A549 (cell line): ENCODE measurements around the gene SIM2. TPM values are rescaled to one million over a fixed set of nuclear protein-coding genes. Genes with fewer than 3 reads are reported as not detected.

Experiments
- ATAC-seq, 2 experiments: fragments of 200-7000 bp in 1 of 2; fragments of >200 bp in 1 of 2; cut with Nextera tagmentation in 1 of 2; cut with Tn5 transposase in 1 of 2; 3 replicates each; pipeline versions ENCODE4 v1.8.0 to v1.9.1; 2018 to 2020; ENCODE audit warnings: mild to moderate bottlenecking in 1 of 2, moderate library complexity in 1 of 2
- CTCF ChIA-PET: fragments of 300-600 bp; sonication (Branson Sonifier 250); formaldehyde crosslinking; extraction: SDS; loops from one replicate; lab custom pipeline; 2021; ENCODE audit warnings: antibody characterized with exemption, inconsistent platforms; lab: Yijun Ruan, JAX
- POLR2A ChIA-PET: fragments of 350-600 bp; formaldehyde crosslinking; extraction: SDS; loops from one replicate; lab custom pipeline; 2021; ENCODE audit warnings: antibody characterized with exemption, inconsistent platforms; lab: Yijun Ruan, JAX
- DNase-seq, 2 experiments: peaks; one replicate each; pipeline versions ENCODE4 v3.0.0 to v3.0.0-alpha.2; 2011 to 2016; ENCODE audit warnings: low read depth in 1 of 2, low spot score in 1 of 2
- FAIRE-seq: peaks from 2 replicates; lab custom pipeline; 2011; peaks lifted over from hg19 to GRCh38; lab: Jason Lieb, UNC
- H3K27ac ChIP-seq, 2 experiments: fragments of >200 bp; sonication (Bioruptor Twin); formaldehyde crosslinking; 3 replicates each; pipeline ENCODE4 v1.5.1; 2016 to 2017
- H3K4me1 ChIP-seq: fragments of >200 bp; sonication (Bioruptor Twin); formaldehyde crosslinking; 3 replicates; pipeline ENCODE4 v1.6.1; 2016
- H3K4me2 ChIP-seq: fragments of >200 bp; sonication (Bioruptor Twin); formaldehyde crosslinking; 3 replicates; pipeline ENCODE4 v1.6.1; 2016
- H3K4me3 ChIP-seq: fragments of >200 bp; sonication (Bioruptor Twin); formaldehyde crosslinking; 3 replicates; pipeline ENCODE4 v1.5.1; 2016
- H3K9me3 ChIP-seq: fragments of >200 bp; sonication (Bioruptor Twin); formaldehyde crosslinking; 3 replicates; pipeline ENCODE4 v1.6.1; 2016
- CBX2 ChIP-seq: fragments of 200-600 bp; sonication (generic); IDR thresholded peaks from 2 replicates; pipeline ENCODE4 v1.6.1; 2016; ENCODE audit warnings: low read depth, mild to moderate bottlenecking, borderline replicate concordance
- CEBPB ChIP-seq, 2 experiments: fragments of >200 bp in 1 of 2; sonication (Bioruptor Twin) in 1 of 2; formaldehyde crosslinking in 1 of 2; IDR thresholded peaks; 2 replicates each; pipeline ENCODE4 v1.6.1; 2012 to 2016
- CHD4 ChIP-seq: fragments of 200-600 bp; sonication (generic); IDR thresholded peaks from 2 replicates; pipeline ENCODE4 v1.6.1; 2016; ENCODE audit warnings: antibody characterized with exemption, mild to moderate bottlenecking, borderline replicate concordance
- EP300 ChIP-seq, 2 experiments: fragments of >200 bp; sonication (Bioruptor Twin); formaldehyde crosslinking; IDR thresholded peaks; 2 replicates in 1 of 2; 3 replicates in 1 of 2; pipeline ENCODE4 v1.6.1; 2016 to 2017
- ESRRA ChIP-seq: fragments of 150-350 bp; IDR thresholded peaks from 2 replicates; pipeline ENCODE4 v1.6.1; 2014; ENCODE audit warnings: mild to moderate bottlenecking, low read length, borderline replicate concordance
- HOXB5 ChIP-seq: fragments of 250-450 bp; sonication (Bioruptor Pico); IDR thresholded peaks from 2 replicates; pipeline ENCODE4 v1.5.0; 2020; ENCODE audit warnings: mild to moderate bottlenecking, moderate library complexity
- MAFK ChIP-seq: fragments of 450-650 bp; IDR thresholded peaks from 2 replicates; pipeline ENCODE4 v1.6.1; 2014; ENCODE audit not compliant: partially characterized antibody
- MAZ ChIP-seq: fragments of 150-350 bp; IDR thresholded peaks from 2 replicates; pipeline ENCODE4 v1.6.1; 2014; ENCODE audit warnings: antibody characterized with exemption, low read depth, low read length, borderline replicate concordance
- NPAS2 ChIP-seq: fragments of 250-450 bp; sonication (Bioruptor Pico); IDR thresholded peaks from 2 replicates; pipeline ENCODE4 v1.8.0; 2022; ENCODE audit warnings: mild to moderate bottlenecking, moderate library complexity, borderline replicate concordance
- RAD21 ChIP-seq, 2 experiments: fragments of >200 bp in 1 of 2; sonication (Bioruptor Twin) in 1 of 2; formaldehyde crosslinking in 1 of 2; IDR thresholded peaks in 1 of 2; conservative IDR thresholded peaks in 1 of 2; 2 replicates in 1 of 2; 3 replicates in 1 of 2; pipeline ENCODE4 v1.6.1; 2012 to 2018; ENCODE audit warnings: inconsistent platforms in 1 of 2
- SMC3 ChIP-seq: fragments of >200 bp; sonication (Bioruptor Twin); formaldehyde crosslinking; IDR thresholded peaks from 3 replicates; pipeline ENCODE4 v1.6.1; 2018; ENCODE audit warnings: inconsistent platforms
- ZC3H11A ChIP-seq: fragments of 450-650 bp; IDR thresholded peaks from 2 replicates; pipeline ENCODE4 v1.6.1; 2014; ENCODE audit warnings: antibody characterized with exemption, mild to moderate bottlenecking
- WGBS: methylation state at CpG from one replicate; pipeline ENCODE4 v1.1.6; 2017; ENCODE audit errors: missing lambda C conversion rate; 5-methylcytosine and 5-hydroxymethylcytosine counted together
- polyA plus RNA-seq, 4 experiments: library from polyadenylated mRNA; depleted of rRNA in 3 of 4; stranded (reverse); fragments of >200 nt; fragmentation: RNase III in 1 of 4; extraction: RNeasy Plus Mini Kit Qiagen cat#74134 plus additional on column Dnase treatment in 1 of 4; gene quantifications; 2 replicates in 3 of 4; 3 replicates in 1 of 4; pipeline ENCODE4 v1.2.3, GENCODE V29; 2011 to 2017
- TF ChIP-seq, protein P1 (sequence below): fragments of 250-450 bp; sonication (Bioruptor Pico); IDR thresholded peaks from 2 replicates; pipeline ENCODE4 v1.5.0; 2021; ENCODE audit warnings: mild to moderate bottlenecking, moderate library complexity, borderline replicate concordance
- TF ChIP-seq, protein P2 (sequence below): fragments of >200 bp; sonication (Bioruptor Twin); formaldehyde crosslinking; IDR thresholded peaks from 3 replicates; pipeline ENCODE4 v1.6.1; 2016
- TF ChIP-seq, protein P3 (sequence below): IDR thresholded peaks from 2 replicates; pipeline ENCODE4 v1.6.1; 2012
- TF ChIP-seq, protein P4 (sequence below): fragments of 200-600 bp; sonication (generic); IDR thresholded peaks from 2 replicates; pipeline ENCODE4 v1.6.1; 2016; ENCODE audit warnings: antibody characterized with exemption, mild to moderate bottlenecking, moderate library complexity
- TF ChIP-seq, protein P5 (sequence below): fragments of >200 bp; sonication (Bioruptor Twin); formaldehyde crosslinking; IDR thresholded peaks from 3 replicates; pipeline ENCODE4 v1.5.1; 2016

SIM2 gene
- polyA plus RNA-seq, 2 of the 4 experiments (the other 2 are of a cell fraction) = 12.6 to 13.4 TPM

DNA sequence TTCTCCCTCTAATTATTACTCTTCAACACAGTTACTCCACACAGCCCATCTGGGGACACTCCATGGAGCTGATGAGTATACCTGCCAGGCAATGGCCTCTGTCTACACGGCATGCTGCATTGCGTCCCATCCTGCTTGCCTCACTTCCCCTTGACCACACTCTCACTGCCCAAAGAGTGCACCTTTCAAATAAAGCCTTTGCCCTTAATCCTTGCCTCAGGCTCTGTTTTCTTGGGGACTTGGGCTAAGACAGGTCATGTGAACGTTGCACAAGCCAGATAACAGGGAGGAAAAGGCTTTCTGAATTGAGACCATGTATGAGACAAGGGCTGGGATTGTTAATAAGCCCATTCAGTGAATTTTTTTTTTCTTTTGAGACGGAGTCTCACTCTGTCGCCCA, 40.0 kb upstream of the SIM2 start:
- 81% methylated on average over 5 of the region's 5 CpGs for WGBS
- ChIA-PET CTCF (interaction anchor here (0.8 kb wide), 1 partner anchor 13 kb away, joined by 3 read pairs; no protein-coding TSS in a partner anchor), POLR2A (interaction anchor here (0.6 kb wide), 1 partner anchor 11 kb away, joined by 3 read pairs; no protein-coding TSS in a partner anchor)
- Histone ChIP-seq H3K4me1 (peaks cover 12% of the 10 kb centered on the region; the same call in 1 of the 3 replicates), H3K9me3 (no peaks in the 10 kb centered on the region), H3K4me3 (no peak overlapping the region), H3K4me2 (no peak overlapping the region), H3K27ac (no peak overlapping the region)
- no peak for ATAC-seq
- DNase-seq = no peak
- no peak for FAIRE-seq
- no peak for TF ChIP-seq ZC3H11A
- TF ChIP-seq, protein P1, sequence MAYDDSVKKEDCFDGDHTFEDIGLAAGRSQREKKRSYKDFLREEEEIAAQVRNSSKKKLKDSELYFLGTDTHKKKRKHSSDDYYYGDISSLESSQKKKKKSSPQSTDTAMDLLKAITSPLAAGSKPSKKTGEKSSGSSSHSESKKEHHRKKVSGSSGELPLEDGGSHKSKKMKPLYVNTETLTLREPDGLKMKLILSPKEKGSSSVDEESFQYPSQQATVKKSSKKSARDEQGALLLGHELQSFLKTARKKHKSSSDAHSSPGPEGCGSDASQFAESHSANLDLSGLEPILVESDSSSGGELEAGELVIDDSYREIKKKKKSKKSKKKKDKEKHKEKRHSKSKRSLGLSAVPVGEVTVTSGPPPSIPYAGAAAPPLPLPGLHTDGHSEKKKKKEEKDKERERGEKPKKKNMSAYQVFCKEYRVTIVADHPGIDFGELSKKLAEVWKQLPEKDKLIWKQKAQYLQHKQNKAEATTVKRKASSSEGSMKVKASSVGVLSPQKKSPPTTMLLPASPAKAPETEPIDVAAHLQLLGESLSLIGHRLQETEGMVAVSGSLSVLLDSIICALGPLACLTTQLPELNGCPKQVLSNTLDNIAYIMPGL = no peak
- no peak for TF ChIP-seq CEBPB (IDR thresholded peaks at IDR 0.05)
- no peak for TF ChIP-seq CHD4
- TF ChIP-seq CBX2 = no peak
- no peak for TF ChIP-seq NPAS2
- TF ChIP-seq, protein P2, sequence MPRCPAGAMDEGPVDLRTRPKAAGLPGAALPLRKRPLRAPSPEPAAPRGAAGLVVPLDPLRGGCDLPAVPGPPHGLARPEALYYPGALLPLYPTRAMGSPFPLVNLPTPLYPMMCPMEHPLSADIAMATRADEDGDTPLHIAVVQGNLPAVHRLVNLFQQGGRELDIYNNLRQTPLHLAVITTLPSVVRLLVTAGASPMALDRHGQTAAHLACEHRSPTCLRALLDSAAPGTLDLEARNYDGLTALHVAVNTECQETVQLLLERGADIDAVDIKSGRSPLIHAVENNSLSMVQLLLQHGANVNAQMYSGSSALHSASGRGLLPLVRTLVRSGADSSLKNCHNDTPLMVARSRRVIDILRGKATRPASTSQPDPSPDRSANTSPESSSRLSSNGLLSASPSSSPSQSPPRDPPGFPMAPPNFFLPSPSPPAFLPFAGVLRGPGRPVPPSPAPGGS = no peak
- TF ChIP-seq, protein P3, sequence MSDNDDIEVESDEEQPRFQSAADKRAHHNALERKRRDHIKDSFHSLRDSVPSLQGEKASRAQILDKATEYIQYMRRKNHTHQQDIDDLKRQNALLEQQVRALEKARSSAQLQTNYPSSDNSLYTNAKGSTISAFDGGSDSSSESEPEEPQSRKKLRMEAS = no peak
- no peak for TF ChIP-seq SMC3
- TF ChIP-seq HOXB5 (CRISPR knock-in tag) = no peak
- TF ChIP-seq EP300 (IDR thresholded peaks at IDR 0.05) = no peak
- TF ChIP-seq ESRRA = no peak
- TF ChIP-seq, protein P4, sequence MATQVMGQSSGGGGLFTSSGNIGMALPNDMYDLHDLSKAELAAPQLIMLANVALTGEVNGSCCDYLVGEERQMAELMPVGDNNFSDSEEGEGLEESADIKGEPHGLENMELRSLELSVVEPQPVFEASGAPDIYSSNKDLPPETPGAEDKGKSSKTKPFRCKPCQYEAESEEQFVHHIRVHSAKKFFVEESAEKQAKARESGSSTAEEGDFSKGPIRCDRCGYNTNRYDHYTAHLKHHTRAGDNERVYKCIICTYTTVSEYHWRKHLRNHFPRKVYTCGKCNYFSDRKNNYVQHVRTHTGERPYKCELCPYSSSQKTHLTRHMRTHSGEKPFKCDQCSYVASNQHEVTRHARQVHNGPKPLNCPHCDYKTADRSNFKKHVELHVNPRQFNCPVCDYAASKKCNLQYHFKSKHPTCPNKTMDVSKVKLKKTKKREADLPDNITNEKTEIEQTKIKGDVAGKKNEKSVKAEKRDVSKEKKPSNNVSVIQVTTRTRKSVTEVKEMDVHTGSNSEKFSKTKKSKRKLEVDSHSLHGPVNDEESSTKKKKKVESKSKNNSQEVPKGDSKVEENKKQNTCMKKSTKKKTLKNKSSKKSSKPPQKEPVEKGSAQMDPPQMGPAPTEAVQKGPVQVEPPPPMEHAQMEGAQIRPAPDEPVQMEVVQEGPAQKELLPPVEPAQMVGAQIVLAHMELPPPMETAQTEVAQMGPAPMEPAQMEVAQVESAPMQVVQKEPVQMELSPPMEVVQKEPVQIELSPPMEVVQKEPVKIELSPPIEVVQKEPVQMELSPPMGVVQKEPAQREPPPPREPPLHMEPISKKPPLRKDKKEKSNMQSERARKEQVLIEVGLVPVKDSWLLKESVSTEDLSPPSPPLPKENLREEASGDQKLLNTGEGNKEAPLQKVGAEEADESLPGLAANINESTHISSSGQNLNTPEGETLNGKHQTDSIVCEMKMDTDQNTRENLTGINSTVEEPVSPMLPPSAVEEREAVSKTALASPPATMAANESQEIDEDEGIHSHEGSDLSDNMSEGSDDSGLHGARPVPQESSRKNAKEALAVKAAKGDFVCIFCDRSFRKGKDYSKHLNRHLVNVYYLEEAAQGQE = no peak
- no peak for TF ChIP-seq MAFK

DNA sequence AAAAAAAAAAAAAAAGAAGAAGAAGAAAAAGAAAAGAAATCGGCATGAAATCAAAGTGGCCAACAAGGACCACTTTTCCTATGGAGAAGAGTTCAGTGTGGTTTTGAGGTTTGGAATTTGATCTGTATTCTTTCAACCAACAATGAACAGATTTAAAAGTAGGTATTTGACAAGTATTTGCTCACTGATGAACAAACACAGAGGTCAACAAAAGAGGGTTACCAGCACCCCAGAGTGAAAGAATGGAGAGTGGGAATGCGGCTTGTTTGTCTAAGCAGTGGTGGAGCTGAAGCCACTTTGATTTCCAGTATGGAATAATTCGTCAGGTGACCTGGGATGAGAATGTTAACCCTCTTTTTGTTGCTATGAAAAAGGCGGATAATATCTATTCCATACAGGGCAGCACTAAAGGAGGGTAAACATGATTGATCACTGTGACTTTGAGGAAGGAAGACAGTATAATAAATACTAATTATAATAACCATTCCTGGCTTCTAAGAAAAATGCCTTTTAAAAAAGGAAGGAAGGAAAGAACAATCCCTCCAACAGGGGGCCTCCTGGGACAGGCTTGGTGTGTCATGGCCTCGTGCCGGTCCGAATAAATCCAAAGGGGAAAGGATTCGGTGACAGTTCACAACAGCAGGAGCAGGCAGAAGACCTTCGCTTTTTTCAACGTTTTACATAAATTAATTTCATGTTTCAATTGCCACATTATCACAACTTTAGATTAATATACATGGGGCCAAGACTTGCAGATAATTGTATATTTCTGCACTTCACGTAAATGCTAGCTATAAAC, 37.2 kb upstream of the SIM2 start:
- Histone ChIP-seq H3K4me2 (no peak overlapping the region; the same call in 2 of the 3 replicates), H3K27ac (peak overlapping the region; percentile 16 to 70; a peak in 3 of 6 replicates), H3K9me3 (no peaks in the 10 kb centered on the region), H3K4me3 (no peak overlapping the region), H3K4me1 (peaks cover 14% of the 10 kb centered on the region; the same call in 1 of the 3 replicates)
- ChIA-PET POLR2A (interaction anchor here (0.5 kb wide), 1 partner anchor 270 kb away, joined by 3 read pairs; no protein-coding TSS in a partner anchor), CTCF (interaction anchor here (0.7 to 3.0 kb wide), 13 partner anchors 10 to 268 kb away, joined by 3 to 16 read pairs (median 4); no protein-coding TSS in a partner anchor)
- whole genome bisulfite sequencing = 47% methylated on average over 11 of the region's 11 CpGs
- no peak for FAIRE-seq
- peak in 1 of 2 experiments; percentile 78; a peak in 3 of 6 replicates for ATAC-seq
- peak; percentile 19 to 54 for DNase-seq
- TF ChIP-seq, protein P5, sequence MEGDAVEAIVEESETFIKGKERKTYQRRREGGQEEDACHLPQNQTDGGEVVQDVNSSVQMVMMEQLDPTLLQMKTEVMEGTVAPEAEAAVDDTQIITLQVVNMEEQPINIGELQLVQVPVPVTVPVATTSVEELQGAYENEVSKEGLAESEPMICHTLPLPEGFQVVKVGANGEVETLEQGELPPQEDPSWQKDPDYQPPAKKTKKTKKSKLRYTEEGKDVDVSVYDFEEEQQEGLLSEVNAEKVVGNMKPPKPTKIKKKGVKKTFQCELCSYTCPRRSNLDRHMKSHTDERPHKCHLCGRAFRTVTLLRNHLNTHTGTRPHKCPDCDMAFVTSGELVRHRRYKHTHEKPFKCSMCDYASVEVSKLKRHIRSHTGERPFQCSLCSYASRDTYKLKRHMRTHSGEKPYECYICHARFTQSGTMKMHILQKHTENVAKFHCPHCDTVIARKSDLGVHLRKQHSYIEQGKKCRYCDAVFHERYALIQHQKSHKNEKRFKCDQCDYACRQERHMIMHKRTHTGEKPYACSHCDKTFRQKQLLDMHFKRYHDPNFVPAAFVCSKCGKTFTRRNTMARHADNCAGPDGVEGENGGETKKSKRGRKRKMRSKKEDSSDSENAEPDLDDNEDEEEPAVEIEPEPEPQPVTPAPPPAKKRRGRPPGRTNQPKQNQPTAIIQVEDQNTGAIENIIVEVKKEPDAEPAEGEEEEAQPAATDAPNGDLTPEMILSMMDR = peak; percentile 47
- peak; percentile 52 for TF ChIP-seq SMC3
- TF ChIP-seq, protein P3 = peak; percentile 57; the same call in 1 of the 2 replicates
- peak; percentile 63 to 74 for TF ChIP-seq RAD21 (conservative IDR thresholded peaks at IDR 0.05 in 1 of 2, IDR thresholded peaks at IDR 0.05 in 1 of 2)
- no peak for TF ChIP-seq MAZ
